Activated CD4-positive, alpha-beta T cell treated with anti-CD3 and anti-CD28 coated beads, Interleukin-10, Interleukin-2, amounts not matched to agents 100 ng/mL and 50 ng/mL, durations not matched to agents 16 hours and 8 hours (primary cell): Measurements from ENCODE around the gene TMEM154.

Source experiments
- DNase-seq: peaks from one replicate; pipeline ENCODE4 v3.0.0-alpha.2; 2020

The TMEM154 gene

DNA sequence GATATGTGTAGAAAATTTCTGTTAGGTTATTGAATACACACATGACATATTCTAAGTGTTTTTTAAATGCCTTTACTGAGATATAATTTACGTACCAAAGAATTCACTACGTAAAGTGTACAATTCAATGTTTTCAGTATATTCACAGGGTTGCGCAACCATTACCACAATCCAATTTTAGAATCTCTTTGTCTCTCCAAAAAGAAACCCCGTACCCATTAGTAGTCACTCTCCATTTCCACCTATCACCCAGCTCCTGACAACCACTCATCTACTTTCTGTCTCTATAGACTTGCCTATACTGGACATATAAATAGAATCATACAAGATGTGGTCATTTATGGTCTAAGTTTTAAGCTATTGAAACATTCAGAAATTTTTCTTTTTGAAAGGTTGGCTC lies 90.9 kb downstream of the TMEM154 start:
- no peak for DNase-seq

GRCh38 chr4:152587127-152587526 lies 92.7 kb downstream of the TMEM154 start:
- no peak for DNase-seq

- DNase-seq: no peak
Observed at GRCh38 chr4:152586668-152587067, 93.1 kb downstream of the TMEM154 start.

DNA sequence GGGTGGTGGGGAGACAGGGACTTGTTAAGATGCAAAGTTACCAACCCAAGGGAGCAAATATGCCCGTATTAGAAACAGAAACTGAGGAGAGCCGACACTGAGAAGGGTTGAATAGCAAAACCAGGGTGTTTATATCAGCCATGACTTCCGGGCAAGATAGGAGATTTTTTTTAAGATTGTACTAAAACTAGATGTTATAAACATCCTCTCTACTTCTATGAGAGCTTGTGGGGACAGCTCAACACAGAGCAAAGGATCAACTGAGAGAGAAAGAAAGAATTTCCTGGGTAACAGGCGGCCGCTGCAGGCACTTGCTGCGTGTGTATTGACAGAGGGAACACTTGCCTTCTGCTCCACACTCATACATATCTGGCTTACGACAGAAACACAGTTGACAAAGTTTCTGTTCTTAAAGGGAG lies 94.8 kb downstream of the TMEM154 start:
- peak; percentile 5 for DNase-seq

- DNase-seq: no peak
Observed at GRCh38 chr4:152581536-152582160, 98.1 kb downstream of the TMEM154 start.

DNA sequence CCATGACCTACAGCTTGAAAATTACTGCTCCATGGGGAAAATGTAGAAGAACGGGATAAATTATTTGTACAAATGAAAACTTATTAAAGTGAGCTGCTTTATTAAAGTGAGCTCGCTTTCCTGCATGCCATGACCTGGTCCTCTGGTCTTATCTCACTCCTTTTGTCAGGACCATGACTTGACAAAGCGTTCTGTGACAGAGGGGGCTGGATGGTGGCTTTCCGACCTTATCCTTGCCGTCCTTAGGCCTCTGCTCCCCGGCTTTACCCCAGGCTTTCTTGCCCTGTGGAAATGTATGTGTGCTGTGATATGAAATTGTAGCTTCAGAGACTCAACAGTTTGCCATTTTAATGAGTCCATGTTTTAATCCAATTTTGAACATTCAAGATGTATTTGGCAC lies 99.9 kb downstream of the TMEM154 start:
- no peak for DNase-seq

DNA sequence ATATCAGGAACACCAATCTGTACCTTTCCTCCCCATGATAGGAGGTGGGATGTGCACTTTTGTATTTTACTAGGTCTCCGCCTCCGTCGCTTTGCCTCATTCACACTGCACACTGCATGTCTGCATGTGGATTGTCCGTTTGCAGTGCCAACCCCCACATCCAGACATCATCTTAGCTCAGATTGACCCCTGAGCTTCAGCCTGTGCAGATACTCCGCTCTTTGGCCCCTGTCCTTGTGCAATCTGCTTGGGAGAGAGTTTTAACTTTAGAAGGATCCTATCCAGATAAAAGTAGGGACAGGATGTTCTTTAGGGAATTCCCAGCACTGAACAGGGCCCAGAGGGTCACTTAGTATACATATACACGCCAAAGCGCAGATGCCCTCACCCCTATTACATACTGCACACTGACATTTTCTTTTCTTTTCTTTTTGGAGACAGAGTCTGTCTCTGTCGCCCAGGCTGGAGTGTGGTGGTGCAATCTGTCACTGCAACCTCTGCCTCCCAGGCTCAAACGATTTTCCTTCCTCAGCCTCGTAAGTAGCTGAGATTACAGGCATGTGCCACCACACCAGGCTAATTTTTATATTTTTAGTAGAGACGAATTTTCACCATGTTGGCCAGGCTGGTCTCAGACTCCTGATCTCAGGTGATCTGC lies 100.6 kb downstream of the TMEM154 start:
- DNase-seq: no peak

DNA sequence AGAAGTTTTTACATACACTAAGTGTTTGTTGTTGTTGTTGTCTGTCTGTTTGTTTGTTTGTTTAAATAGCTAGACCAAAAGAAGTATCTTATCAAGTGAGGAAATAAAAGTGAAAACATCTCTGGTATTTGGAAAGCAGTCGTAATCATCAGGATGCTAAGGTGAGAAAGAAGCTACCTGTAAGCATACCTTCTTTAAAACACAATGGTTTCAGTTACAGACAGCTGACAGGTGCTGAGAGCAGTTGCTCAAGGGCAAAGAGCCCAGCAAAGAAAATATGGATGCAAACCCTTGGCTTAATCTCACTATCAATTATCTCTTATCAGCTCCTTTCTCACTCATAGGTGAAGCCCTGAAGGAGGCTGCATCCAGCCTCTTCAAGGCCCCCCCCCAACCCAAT lies 101.1 kb downstream of the TMEM154 start:
- no peak for DNase-seq

DNA sequence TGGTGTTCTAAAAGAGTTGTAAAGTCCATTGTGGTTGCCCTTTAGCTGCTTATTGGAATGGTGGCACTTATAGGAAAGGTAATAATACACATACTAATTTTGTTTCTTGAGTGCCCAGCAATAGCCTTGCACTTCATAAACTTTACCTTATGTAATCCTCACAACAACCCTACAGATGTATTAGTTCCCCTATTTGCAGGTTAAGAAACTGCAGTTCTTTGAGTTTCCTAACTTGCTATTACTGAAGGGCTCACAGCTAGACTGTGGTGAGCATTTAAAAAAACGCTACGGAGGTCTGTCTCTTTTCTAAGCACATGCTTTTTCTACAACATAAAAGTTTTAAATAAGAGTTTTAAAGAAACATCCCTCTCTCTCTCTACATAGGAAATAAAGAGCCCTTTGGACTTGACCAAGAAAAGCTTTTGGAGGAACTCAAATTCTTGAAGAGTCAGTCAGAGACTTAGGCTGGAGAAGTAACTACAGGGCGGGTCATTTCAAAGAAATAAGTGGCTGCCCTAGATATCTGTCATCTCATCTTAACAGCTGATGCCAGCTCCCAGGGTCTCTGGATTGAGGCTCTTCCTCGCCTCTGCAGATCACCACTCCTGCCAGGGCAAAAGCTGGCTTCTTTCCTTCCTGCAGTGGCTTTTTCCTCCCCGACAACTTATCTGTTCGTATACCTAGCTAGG lies 101.9 kb downstream of the TMEM154 start:
- DNase-seq: no peak

DNA sequence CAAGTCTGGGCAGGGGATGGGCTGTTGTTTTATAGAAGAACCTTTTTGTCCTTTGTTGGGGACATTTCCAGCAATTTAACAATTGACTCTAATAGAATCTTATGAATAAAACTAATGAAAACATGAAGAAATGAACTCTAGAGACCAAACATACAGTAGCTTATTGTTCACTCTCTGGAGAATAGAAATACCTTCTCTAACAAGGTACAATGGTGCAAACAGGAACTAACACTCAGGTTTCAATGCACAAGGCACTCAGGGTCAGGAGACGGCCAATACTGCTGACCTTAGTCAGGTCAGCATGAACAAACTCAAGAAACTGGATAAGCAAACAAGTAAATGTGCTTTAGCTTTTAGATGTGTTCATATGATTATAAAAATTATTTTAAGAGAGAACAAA lies 104.3 kb downstream of the TMEM154 start:
- DNase-seq: no peak

- no peak for DNase-seq
Observed at GRCh38 chr4:152573861-152574260, 105.9 kb downstream of the TMEM154 start.

- no peak for DNase-seq
Observed at GRCh38 chr4:152572417-152573086, 107.2 kb downstream of the TMEM154 start.

DNA sequence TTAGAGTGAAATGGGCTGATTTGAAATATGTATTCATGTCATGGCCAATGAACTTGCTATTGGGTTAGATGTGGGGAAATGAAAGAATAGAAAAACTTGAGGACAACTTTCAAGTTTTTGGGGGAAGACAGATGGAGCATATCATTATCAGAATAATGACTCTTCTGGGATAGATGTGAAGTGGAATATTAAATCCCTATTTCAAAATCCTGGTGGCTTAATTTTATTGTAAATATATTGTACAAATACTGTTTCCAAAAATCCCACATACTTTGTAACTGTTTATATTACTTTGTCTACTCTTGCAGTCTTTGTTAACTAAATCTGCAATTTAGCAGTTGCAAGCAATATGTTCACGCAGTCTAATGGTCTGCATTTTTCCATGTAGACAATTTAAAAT lies 108.0 kb downstream of the TMEM154 start:
- DNase-seq: no peak

DNA sequence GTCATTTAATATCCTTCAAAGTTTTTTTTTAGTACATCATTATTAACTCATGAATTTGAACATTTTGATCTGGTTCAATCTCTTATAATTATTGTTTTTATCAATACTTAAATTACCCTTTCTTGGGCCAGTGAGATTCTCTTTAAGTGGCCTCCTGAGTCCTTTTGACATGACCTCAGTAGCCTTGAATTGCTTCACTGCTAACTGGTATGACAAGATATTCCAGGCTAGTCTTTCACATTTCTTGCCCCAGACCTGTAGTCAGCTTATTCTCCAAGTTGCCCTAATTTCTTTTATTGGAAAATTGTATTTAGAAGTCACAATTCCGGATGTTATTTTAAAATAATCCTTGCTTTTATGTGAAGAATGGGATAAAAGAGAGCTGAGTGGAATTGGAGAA lies 108.5 kb downstream of the TMEM154 start:
- no peak for DNase-seq
